ENCODE measurements around the gene LIPI.
"Not testable (repeated sequence)": the region's sequence is repeated elsewhere in the genome, so short reads cannot be mapped to it uniquely, and the experiment has no call there.

LIPI gene

DNA sequence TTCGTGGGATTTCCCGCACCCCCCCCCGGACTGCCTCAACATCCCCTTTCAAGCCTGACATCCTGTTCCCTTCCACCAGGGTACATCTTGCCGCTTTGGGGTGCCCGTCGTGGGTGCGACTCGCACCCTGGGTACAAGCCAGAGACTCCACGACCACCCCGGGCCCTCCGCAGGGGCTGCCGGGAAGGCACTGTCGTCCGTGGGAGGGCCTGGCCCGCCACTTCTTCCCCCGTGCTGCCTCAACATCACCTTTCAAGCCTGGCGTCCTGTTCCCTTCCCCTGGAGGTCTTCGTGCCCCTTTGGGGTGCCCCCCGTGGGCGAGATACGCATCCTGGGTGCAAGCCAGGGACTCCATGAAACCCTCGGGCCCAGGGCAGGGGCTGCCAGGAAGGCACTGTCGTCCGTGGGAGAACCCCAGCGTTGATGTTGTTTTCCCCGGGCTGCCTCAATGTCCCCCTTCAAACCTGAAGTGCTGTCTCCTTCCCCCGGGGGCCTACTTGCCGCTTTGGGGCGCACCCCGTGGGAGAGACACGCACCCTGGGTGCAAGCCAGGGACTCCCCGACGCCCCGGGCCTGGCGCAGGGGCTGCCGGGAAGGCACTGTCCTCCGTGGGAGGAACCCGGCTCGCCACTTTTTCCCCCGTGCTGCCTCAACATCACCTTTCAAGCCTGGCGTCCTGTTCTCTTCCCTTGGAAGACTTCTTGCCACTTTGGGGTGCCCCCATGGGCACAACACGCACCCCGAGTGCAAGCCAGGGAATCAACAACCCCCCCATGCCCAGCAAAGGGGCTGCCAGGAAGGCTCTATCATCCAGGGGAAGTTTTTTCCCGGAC is 138.6 kb downstream of the LIPI start:
- DNase-seq: peak; percentile 39

DNA sequence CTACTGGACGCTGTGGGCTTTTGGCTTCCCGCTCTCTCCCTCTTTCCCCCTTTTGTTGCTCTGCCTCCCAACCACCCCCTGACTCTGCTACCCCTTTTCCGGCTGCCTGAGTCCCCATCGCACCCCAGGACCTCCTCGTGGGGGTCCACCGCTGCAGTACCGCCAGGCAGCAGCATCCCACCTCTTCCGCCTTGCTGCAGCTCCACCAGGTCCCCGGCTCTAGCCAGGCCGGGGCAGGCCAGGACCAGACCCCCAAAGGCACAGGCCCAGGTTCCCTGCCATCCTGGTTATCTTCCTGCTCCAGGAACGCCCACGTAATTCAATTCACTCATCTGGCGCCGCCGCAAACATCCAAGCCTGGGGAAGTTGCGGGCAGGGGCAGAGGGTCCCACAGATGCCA is 139.8 kb downstream of the LIPI start:
- no peak for DNase-seq

DNA sequence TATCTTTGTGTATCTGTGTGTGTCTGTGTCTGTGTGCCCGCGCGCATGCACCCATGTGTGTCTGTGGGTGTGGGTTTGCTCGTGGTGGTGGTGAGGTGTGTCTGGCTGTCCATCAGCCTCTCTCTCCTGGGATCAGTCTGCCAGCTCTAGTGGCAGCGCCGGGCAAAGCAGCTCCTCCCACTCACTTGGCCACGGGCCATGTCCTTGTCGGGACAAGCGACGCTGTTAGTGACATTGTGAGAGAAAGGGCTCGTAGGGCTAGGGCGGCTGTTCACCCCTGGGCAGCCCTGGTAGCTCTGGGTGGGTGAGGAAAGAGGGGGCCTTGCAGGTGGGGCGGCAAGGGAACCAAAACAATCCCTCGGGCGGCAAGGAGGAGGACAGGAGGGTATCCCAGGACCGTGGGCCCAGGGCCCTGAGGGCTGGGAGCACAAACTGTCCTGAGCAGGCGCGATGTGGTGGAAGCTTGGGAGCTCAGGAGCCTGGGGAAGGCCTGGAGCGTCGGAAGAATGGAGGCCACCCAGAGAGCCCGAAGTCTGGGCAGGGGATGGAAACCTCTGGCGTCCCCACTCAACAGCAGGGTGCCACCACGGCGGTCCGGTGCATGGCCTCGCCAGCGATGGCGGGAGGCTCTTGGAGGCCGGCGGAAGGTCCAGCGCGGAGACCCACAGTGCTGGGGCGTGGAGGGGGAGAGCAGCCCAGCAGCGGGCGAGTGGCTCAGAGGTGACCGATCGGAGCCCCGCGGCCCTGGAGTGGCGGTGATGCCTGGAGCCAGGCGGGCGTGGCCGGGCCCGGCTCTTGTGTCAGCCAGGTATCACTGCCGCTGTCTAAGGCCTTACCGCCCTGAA is 140.5 kb downstream of the LIPI start:
- peak; percentile 42 for DNase-seq

DNA sequence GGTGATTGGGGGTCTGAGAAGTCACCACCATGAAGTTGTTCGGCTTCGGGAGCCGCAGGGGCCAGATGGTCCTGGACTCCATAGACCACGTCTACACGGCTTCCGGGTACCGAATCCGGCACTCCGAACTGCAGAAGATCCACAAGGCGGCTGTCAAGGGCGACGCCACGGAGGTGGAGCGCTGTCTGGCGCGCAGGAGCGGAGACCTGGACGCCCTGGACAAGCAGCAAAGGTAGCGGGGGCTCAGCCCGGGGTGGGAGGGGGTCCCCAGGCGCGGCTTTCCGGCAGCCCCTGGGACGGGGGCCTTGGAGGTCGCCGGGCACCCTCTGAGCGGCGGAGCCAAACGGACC is 146.5 kb downstream of the LIPI start:
- DNase-seq: peak; percentile 43

DNA sequence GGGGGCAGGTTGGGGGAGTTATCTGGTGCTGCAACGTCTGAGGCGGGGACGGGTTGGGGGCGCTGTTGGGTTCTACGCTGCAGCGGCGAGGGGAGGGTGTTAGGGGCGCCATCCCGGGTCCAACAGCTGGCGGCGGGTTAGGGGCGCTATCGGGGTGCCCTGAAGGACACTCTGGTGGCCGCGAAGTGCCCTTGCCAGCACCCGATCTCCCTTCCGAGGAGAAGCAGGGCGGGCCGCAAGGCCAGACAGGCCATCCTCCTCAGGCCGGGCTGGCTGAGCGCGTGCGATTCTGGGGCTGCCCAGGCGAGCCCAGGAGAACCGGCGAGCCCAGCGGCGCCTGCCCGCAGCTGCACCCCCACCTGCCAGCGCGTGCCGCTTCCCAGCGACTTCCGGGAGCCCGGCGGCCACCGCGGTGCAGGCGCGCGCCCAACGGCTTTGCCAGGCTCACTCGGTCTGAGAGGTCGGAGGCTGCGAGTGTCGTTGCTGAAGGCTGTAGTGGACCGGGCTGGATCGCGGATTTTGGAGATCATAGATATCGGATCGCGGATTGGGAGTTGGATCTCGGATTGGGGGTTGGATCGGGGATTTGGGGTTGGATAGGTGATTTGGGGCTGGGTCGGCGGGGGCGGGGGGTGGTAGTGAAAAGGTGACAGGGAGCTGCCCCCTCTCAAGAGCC is 147.0 kb downstream of the LIPI start:
- not testable (repeated sequence) for DNase-seq

DNA sequence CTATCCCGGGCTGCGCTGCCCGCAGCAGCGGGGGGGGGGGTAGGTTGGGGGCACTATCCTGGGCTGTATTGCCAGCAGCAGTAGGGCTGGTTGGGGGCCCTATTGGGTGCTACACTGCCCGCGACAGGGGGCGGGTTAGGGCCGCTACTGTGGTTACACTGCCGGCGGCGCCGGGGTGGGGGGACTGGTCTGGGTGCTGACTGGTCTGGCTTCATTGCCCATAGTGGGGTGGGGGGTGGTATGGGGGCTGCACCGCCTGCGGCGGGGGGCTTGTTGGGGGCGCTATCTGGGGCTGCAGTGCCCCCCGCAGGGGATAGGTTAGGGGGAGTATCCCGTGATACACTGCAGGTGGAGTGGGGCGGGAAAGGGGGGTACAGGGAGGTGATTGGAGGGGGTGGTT is 148.1 kb downstream of the LIPI start:
- not testable (repeated sequence) for DNase-seq

DNA sequence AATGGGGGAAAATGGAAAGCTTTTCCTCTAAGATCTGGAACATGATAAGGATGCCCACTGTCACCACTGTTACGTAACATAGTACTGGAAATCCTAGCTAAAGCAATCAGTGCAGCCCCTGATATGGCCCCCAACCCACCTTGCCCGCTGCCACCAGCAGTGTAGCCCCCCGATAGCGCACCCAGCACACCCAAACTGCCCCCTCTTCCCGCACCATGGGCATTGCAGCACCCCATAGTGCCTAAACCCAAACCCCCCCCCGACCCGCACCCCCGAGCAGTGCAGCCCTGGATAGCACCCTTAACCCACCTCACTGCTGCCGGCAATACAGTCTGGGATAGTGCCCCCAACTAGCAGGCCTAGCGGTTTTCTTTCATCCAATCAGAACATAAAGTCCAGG is 148.9 kb downstream of the LIPI start:
- DNase-seq: not testable (repeated sequence)

DNA sequence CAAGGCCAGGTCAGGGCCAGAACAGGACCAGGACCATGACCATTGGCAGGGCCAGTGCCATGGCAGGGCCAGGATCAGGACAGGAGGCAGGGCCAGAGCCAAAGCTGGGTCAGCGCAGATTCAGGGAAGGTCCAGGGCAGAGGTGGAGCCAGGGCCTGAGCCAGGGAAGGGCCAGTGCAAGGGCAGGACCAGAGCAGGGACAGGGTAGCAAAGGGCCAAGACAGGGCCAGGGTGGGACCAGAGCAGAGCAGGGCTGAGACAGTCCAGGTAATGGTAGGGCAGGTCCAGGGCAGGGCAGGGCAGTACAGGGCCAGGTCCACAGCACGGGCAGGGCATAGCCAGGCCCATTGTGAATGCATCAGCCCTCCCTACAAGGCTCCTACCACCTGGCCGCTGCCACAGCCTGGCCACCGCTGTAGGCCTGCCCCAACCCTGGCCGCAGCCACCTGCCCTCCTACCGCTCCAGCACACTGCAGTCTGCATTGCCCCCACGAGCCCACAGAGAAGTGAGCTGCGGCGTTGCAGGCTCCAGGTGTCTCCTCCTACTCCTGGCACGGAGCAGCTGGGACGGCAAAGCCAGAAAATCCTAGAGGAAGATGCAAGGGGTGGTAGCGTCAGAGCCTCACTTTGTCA is 151.6 kb downstream of the LIPI start:
- DNase-seq: peak; percentile 48
